ENCODE results near the gene SLC7A6OS.

The SLC7A6OS gene

GRCh38 chr16:68253721-68254120, 57.0 kb downstream of the SLC7A6OS start:
- no peaks in the 10 kb centered on the region for H3K27me3 ChIP-seq (ENCODE audit: low read depth)
- H3K9me3 ChIP-seq: no peaks in the 10 kb centered on the region
- H3K4me3 ChIP-seq: no peak overlapping the region
- H3K4me1 ChIP-seq: no peaks in the 10 kb centered on the region
- in situ Hi-C loops (cut with MboI; ENCODE audit: low sequenced_read_pairs): no loop called here
- no peak for DNase-seq (ENCODE audit: low spot score in 2 of 2)
- H3K36me3 ChIP-seq (replicated peaks): peaks cover 3% of the 10 kb centered on the region

GRCh38 chr16:68252383-68252782, 58.4 kb downstream of the SLC7A6OS start:
- H3K36me3 ChIP-seq (replicated peaks): peaks cover 3% of the 10 kb centered on the region
- no peak overlapping the region for H3K4me3 ChIP-seq
- DNase-seq (ENCODE audit: low spot score in 2 of 2): no peak
- no peaks in the 10 kb centered on the region for H3K9me3 ChIP-seq
- in situ Hi-C loops (cut with MboI; ENCODE audit: low sequenced_read_pairs): no loop called here
- no peaks in the 10 kb centered on the region for H3K4me1 ChIP-seq
- no peaks in the 10 kb centered on the region for H3K27me3 ChIP-seq (ENCODE audit: low read depth)

- no peaks in the 10 kb centered on the region for H3K27me3 ChIP-seq (ENCODE audit: low read depth)
- no peaks in the 10 kb centered on the region for H3K4me1 ChIP-seq
- no peak for DNase-seq (ENCODE audit: low spot score in 2 of 2)
- in situ Hi-C loops (cut with MboI; ENCODE audit: low sequenced_read_pairs): no loop called here
- no peaks in the 10 kb centered on the region for H3K9me3 ChIP-seq
- peaks cover 3% of the 10 kb centered on the region for H3K36me3 ChIP-seq (replicated peaks)
- no peak overlapping the region for H3K4me3 ChIP-seq
Measured at GRCh38 chr16:68251832-68252231, 58.9 kb downstream of the SLC7A6OS start.

- no peaks in the 10 kb centered on the region for H3K9me3 ChIP-seq
- no peak overlapping the region for H3K4me3 ChIP-seq
- H3K27me3 ChIP-seq (ENCODE audit: low read depth): no peaks in the 10 kb centered on the region
- peaks cover 3% of the 10 kb centered on the region for H3K36me3 ChIP-seq (replicated peaks)
- peaks cover 3% of the 10 kb centered on the region for H3K4me1 ChIP-seq
- DNase-seq (ENCODE audit: low spot score in 2 of 2): no peak
- in situ Hi-C loops (cut with MboI; ENCODE audit: low sequenced_read_pairs): no loop called here
Measured at GRCh38 chr16:68250951-68251350, 59.8 kb downstream of the SLC7A6OS start.

GRCh38 chr16:68249371-68249770, 61.4 kb downstream of the SLC7A6OS start:
- Histone ChIP-seq H3K4me3 (no peak overlapping the region), H3K4me1 (peaks cover 7% of the 10 kb centered on the region), H3K36me3 (replicated peaks) (no peaks in the 10 kb centered on the region; the same call in 1 of the 2 replicates), H3K9me3 (no peaks in the 10 kb centered on the region), H3K27me3 (ENCODE audit: low read depth) (no peaks in the 10 kb centered on the region)
- in situ Hi-C loops (cut with MboI; ENCODE audit: low sequenced_read_pairs): no loop called here
- no peak for DNase-seq (ENCODE audit: low spot score in 2 of 2)

All from HAP-1 (cell line).